PC-3 (cell line): Measurements from ENCODE around the gene RAB23. TPM values are rescaled to one million over a fixed set of nuclear protein-coding genes. Genes with fewer than 3 reads are reported as not detected.

Source experiments
- ATAC-seq: fragments of 200-7000 bp; cut with Tn5 transposase; 2 replicates; pipeline ENCODE4 v1.9.1; 2020; ENCODE audit warnings: mild to moderate bottlenecking, moderate library complexity
- Bru-seq: library from RNA; stranded (reverse); fragments of 400-500 nt; gene quantifications from one replicate; lab custom pipeline; 2021; lab: Mats Ljungman, UMichigan
- BruChase-seq, 2 experiments: library from RNA; stranded (reverse); fragments of 400-500 nt; gene quantifications; one replicate each; lab custom pipeline; 2021; lab: Mats Ljungman, UMichigan
- BruUV-seq: library from RNA; stranded (reverse); fragments of 400-500 nt; replicated peaks from 2 replicates; lab custom pipeline; 2021; lab: Mats Ljungman, UMichigan
- CTCF ChIA-PET: fragments of 300-600 bp; sonication (Branson Sonifier 250); formaldehyde crosslinking; loops from one replicate; lab custom pipeline; 2022; ENCODE audit warnings: antibody characterized with exemption; lab: Charles Lee
- POLR2A ChIA-PET: fragments of 300-600 bp; sonication (Branson Sonifier 250); formaldehyde crosslinking; loops from one replicate; lab custom pipeline; 2022; ENCODE audit warnings: antibody characterized with exemption; ENCODE audit not compliant: unreplicated experiment; lab: Charles Lee
- DNase-seq: peaks from one replicate; pipeline ENCODE4 v3.0.0-alpha.2; 2015
- H2AFZ ChIP-seq: fragments of 300-600 bp; sonication (generic); 2 replicates; pipeline ENCODE4 v1.6.0; 2016; ENCODE audit warnings: antibody characterized with exemption, low read length
- H3F3A ChIP-seq: fragments of 300-600 bp; sonication (generic); one replicate; pipeline ENCODE4 v1.6.0; 2017; ENCODE audit warnings: antibody characterized with exemption, low read length, control low read depth, mild to moderate bottlenecking; ENCODE audit not compliant: unreplicated experiment
- H3K27ac ChIP-seq: fragments of 300-600 bp; sonication (generic); 2 replicates; pipeline ENCODE4 v1.5.1; 2016; ENCODE audit warnings: mild to moderate bottlenecking, low read length
- H3K27me3 ChIP-seq: fragments of 300-600 bp; sonication (generic); 2 replicates; pipeline ENCODE4 v1.6.1; 2016; ENCODE audit warnings: low read length, mixed read lengths
- H3K36me3 ChIP-seq: fragments of 300-600 bp; sonication (generic); 2 replicates; pipeline ENCODE4 v1.6.1; 2016; ENCODE audit warnings: low read depth, mixed run types, low read length, mixed read lengths
- H3K4me1 ChIP-seq: fragments of 300-600 bp; sonication (generic); 2 replicates; pipeline ENCODE4 v1.5.1; 2016; ENCODE audit warnings: low read length; ENCODE audit not compliant: insufficient read depth
- H3K4me2 ChIP-seq: fragments of 300-600 bp; sonication (generic); 2 replicates; pipeline ENCODE4 v1.6.0; 2016; ENCODE audit warnings: low read length
- H3K4me3 ChIP-seq: fragments of 300-600 bp; sonication (generic); 2 replicates; pipeline ENCODE4 v1.5.1; 2016; ENCODE audit warnings: mild to moderate bottlenecking, low read length, mixed read lengths
- H3K79me2 ChIP-seq: fragments of 300-600 bp; sonication (generic); 2 replicates; pipeline ENCODE4 v1.6.1; 2017; ENCODE audit warnings: low read length, mixed read lengths
- H3K9ac ChIP-seq: fragments of 300-600 bp; sonication (generic); 2 replicates; pipeline ENCODE4 v1.6.0; 2016; ENCODE audit warnings: mild to moderate bottlenecking, low read length
- H3K9me2 ChIP-seq: fragments of 300-600 bp; sonication (generic); replicated peaks from 2 replicates; pipeline ENCODE4 v1.6.1; 2016; ENCODE audit warnings: mixed run types, low read length, mixed read lengths
- H3K9me3 ChIP-seq: fragments of 300-600 bp; sonication (generic); 2 replicates; pipeline ENCODE4 v1.6.1; 2016; ENCODE audit warnings: low read length, mixed read lengths
- H4K20me1 ChIP-seq: fragments of 300-600 bp; sonication (generic); 2 replicates; pipeline ENCODE4 v1.6.1; 2016; ENCODE audit warnings: low read length, mixed read lengths
- EZH2 ChIP-seq: fragments of 300-600 bp; sonication (generic); IDR thresholded peaks from one replicate; pipeline ENCODE4 v1.6.1; 2017; ENCODE audit warnings: antibody characterized with exemption, mild to moderate bottlenecking, low read length; ENCODE audit not compliant: unreplicated experiment
- EZH2phosphoT487 ChIP-seq: fragments of 300-600 bp; sonication (generic); IDR thresholded peaks from 2 replicates; pipeline ENCODE4 v1.6.1; 2018; ENCODE audit warnings: mild to moderate bottlenecking, antibody characterized with exemption, low read length, borderline replicate concordance
- intact Hi-C: fragments of 100-400 bp; cut with micrococcal nuclease; formaldehyde crosslinking; loops from 2 replicates; pipeline ENCODE4 v1.9.0; 2023
- long read RNA-seq: library from polyadenylated mRNA; unstranded; transcript quantifications from one replicate; pipeline ENCODE4 v2.0.0, GENCODE V29; 2021; ENCODE audit not compliant: unreplicated experiment
- total RNA-seq: library from RNA; depleted of rRNA; stranded (reverse); fragments of >200 nt; gene quantifications from 2 replicates; pipeline ENCODE4 v1.2.3, GENCODE V29; 2014; rRNA removed
- TF ChIP-seq, protein P1 (sequence below): fragments of 300-600 bp; sonication (generic); conservative IDR thresholded peaks from 2 replicates; pipeline ENCODE4 v1.5.1; 2017; ENCODE audit warnings: antibody characterized with exemption, low read depth, mild to moderate bottlenecking, low read length

The RAB23 gene
- 8.2 and 11.2 TPM in 2 replicates for total RNA-seq
- Bru-seq, nascent RNA: percentile 67 among the genes with signal in this experiment
- percentile 74 among the genes with signal in this experiment for BruChase-seq, experiment 1, labeled RNA remaining after a 6-hour chase
- percentile 72 among the genes with signal in this experiment for BruChase-seq, experiment 2, labeled RNA remaining after a 2-hour chase
- long read RNA-seq, full-length matches to known transcripts: 46 of 52 reads
- long read RNA-seq, partial matches to known transcripts: 1 of 52 reads
- long read RNA-seq, other reads (novel, unspliced or antisense): 5 of 52 reads

DNA sequence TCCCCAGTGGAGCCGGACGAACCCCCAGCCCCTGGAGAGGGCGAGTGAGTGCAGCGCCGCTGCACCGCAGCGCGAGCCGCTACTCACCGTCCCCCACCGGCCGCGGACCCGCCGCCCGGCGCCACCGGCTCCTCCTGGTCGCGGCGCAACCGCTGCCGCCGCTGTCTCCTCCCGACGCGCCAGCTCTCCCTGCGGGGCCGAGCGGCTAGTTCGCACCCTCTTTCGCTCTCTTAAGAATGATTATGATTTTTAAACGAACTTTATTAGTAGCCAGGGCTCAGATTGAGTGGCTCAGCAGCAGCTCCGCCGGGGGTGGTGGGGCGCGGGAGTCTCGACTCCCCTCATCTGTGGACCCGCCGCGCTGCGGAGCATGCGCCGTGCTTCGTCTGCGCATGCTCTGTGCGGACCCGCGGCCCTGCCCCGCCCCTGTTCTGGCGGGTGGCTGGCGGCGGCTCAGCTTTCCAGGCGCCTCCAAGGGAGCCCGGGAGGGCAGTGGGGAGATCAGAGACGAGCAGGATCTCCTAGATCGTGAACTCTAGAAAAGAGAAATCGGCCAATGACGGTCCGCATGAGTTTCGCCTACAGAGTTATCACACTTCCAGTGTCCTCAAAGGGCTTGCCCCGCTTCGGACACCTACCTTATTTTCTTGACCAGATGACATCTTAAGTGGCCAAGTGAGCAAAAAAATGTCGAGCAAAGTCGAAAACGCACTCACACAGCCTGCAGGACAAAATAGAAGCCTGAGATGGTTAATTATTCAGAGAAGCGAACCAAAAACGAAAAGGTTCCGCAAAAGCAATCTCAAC is at the start of gene RAB23:
RAB23 (minus strand) TSS at position 372 of the 807 bp plus-strand sequence. CDS start 11,927 bp downstream, outside the sequence.
- BruUV-seq: no TSS peak

DNA sequence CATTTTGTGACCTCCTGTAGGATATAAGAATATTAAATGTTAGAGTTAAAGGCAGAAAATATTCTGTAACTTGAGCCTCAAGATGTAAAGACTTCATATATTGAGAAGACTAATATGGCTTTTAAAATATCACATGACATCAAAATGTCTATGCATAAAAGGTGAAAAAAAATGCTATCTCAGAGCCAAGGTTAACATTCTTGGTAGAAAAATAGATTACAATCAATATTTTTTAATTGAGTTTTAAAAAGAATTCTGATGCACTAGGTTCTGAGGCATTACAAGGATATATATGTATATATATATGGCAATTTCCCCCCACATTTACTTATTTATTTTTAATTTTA is 46.2 kb upstream of the RAB23 start:
- Histone ChIP-seq H3K4me2 (no peak overlapping the region), H3K9ac (no peak overlapping the region), H3K4me1 (peaks cover 34% of the 10 kb centered on the region), H3K4me3 (no peak overlapping the region), H4K20me1 (no peaks in the 10 kb centered on the region), H3K9me3 (no peaks in the 10 kb centered on the region), H3K27me3 (no peaks in the 10 kb centered on the region), H3K79me2 (no peaks in the 10 kb centered on the region), H3K27ac (no peak overlapping the region), H3K9me2 (no peaks in the 10 kb centered on the region), H3F3A (no peaks in the 10 kb centered on the region), H3K36me3 (no peaks in the 10 kb centered on the region), H2AFZ (no peak overlapping the region)
- intact Hi-C loops: loop anchor here (1.0 to 5.0 kb wide), 4 partner anchors 26 to 96 kb away; partner anchors contain the start of gene BAG2
- TF ChIP-seq, protein P1, sequence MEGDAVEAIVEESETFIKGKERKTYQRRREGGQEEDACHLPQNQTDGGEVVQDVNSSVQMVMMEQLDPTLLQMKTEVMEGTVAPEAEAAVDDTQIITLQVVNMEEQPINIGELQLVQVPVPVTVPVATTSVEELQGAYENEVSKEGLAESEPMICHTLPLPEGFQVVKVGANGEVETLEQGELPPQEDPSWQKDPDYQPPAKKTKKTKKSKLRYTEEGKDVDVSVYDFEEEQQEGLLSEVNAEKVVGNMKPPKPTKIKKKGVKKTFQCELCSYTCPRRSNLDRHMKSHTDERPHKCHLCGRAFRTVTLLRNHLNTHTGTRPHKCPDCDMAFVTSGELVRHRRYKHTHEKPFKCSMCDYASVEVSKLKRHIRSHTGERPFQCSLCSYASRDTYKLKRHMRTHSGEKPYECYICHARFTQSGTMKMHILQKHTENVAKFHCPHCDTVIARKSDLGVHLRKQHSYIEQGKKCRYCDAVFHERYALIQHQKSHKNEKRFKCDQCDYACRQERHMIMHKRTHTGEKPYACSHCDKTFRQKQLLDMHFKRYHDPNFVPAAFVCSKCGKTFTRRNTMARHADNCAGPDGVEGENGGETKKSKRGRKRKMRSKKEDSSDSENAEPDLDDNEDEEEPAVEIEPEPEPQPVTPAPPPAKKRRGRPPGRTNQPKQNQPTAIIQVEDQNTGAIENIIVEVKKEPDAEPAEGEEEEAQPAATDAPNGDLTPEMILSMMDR: 0 out of 2 replicates have a peak, but pooled peaks have one; percentile 2
- no peak for TF ChIP-seq EZH2phosphoT487
- TF ChIP-seq EZH2: no peak
- POLR2A ChIA-PET: no interaction called here
- ATAC-seq (no peak), DNase-seq (no peak)
- BruUV-seq: no TSS peak
- CTCF ChIA-PET: interaction anchor here (0.7 to 1.1 kb wide), 3 partner anchors 46 to 70 kb away, joined by 5 to 13 read pairs (median 10); partner anchors contain the start of gene PRIM2

More for the DNA sequence above, at the start of gene RAB23:
- peak; percentile 90 for DNase-seq
- Histone ChIP-seq H3K36me3 (no peaks in the 10 kb centered on the region), H3F3A (no peaks in the 10 kb centered on the region), H2AFZ (peak within 1 kb of the TSS; percentile 93), H3K9me2 (no peaks in the 10 kb centered on the region), H3K4me2 (peak within 1 kb of the TSS; percentile 92), H3K27ac (peak within 1 kb of the TSS; percentile 29; the same call in 1 of the 2 replicates), H3K79me2 (peaks cover 48% of the 10 kb centered on the region), H3K4me1 (peaks cover 7% of the 10 kb centered on the region), H4K20me1 (no peaks in the 10 kb centered on the region), H3K9me3 (no peaks in the 10 kb centered on the region), H3K27me3 (no peaks in the 10 kb centered on the region), H3K4me3 (peak within 1 kb of the TSS; percentile 92), H3K9ac (peak within 1 kb of the TSS; percentile 88)
- ATAC-seq: peak; percentile 78
- TF ChIP-seq, protein P1: peak; percentile 0; the same call in 1 of the 2 replicates
- TF ChIP-seq EZH2phosphoT487 (no peak), EZH2 (no peak)
- ChIA-PET CTCF (no interaction called here), POLR2A (interaction anchor here (0.8 kb wide), 2 partner anchors 44 to 92 kb away, joined by 3 to 4 read pairs; no protein-coding TSS in a partner anchor)
- intact Hi-C loops: loop anchor here (1.0 to 2.0 kb wide), 3 partner anchors 31 to 94 kb away; no protein-coding TSS in a partner anchor
